ENCODE data around the gene MTERF1.
A peak's percentile ranks its signal among the peaks of the same experiment; 100 is the strongest.
"Not testable (repeated sequence)": the region's sequence is repeated elsewhere in the genome, so short reads cannot be mapped to it uniquely, and the experiment has no call there.

The MTERF1 gene

GRCh38 chr7:91880016-91880412, 488 bp downstream of the MTERF1 start:
- no peak for DNase-seq

DNA sequence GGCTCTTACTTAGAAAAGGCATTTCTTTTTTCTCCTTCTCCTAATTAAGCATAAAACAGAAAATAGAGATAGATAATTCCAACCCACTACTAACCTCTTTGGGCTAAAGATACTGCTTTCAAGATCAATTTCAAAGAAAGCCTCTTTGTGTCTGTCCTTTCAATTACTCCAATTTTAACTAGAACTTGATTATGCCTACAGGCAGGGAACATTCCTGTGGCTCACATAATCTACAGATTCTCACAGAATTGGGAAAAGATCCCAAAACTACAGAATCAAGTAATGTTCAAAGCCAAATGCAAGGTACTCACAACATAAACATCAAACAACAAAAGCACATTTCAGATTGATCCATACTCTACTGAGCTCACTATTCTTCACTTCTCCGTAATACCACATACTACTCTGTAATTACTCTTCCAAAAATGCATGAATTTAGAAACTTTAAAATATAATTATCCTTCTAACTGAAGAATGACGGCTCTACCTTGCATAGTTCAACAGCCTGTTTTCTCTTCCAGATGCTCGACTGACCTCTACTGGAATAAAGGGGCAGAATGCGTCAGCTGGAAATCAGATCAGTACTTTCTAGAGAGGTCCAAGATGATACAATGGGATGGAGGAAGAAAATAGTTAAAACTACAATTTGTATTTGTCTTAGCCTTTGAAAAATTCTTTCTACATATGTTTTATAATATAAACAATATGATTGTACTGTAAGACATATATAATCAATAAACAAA, 3.9 kb downstream of the MTERF1 start:
- no peak for DNase-seq

DNA sequence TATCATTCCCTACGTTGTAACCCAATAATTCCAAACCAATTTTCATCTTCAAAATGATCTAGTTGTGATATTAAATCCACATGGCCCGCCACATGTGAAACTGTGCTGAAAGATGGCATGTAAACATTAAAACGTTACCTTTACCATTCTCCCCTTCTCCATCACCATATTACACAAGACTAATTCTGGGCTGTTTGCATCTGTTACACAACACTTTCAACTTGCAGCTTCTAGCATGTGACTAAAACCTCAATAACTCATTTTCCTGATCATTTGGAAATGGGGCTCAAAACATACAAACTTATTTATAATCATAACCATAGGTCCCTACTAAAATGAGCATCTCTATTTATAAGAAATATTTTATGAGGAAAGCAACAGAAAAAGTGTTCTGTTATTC, 4.7 kb downstream of the MTERF1 start:
- no peak for DNase-seq

DNA sequence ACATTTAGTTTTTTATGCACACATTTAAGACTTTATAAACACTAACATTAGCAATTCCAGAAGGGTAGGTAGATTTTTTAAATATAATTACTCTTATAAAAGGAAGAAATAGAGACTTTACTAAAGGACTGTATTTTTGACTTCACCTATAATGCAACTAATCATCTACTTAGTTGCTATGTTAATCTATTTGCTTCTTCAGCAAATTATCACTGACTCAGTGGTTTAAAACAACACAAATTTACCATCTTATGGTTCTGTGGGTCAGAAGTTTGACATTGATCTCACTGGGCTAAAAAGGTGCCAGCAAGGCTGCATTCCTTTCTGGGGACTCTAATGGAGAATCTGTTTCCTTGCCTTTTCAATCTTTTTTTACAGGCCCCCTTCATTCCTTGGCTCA, 7.6 kb downstream of the MTERF1 start:
- no peak for DNase-seq

DNA sequence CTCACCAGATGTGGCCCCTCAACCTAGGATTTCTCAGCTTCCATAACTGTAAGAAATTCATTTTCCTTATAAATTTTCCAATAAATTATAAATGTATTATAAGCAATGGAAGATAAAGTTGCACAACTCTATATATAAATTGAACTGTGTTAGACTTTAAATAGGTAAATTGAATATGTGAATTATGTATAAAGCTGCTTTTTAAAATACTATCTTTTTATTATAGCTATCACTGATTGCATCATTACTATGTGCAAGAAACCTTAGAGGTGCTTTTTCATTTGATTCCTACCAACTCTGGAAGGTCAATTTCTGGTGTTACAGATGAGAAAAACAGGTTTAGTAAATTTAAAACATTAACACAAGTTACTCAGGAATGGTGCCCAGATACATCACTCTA, 8.4 kb downstream of the MTERF1 start:
- DNase-seq, result no peak

- DNase-seq, result no peak
Observed at GRCh38 chr7:91869661-91870060, 10.8 kb downstream of the MTERF1 start.

- DNase-seq, result no peak
Observed at GRCh38 chr7:91866599-91867148, 13.8 kb downstream of the MTERF1 start.

GRCh38 chr7:91865511-91865910, 15.0 kb downstream of the MTERF1 start:
- DNase-seq, result no peak

GRCh38 chr7:91864604-91865003, 15.9 kb downstream of the MTERF1 start:
- not testable (repeated sequence) for DNase-seq

DNA sequence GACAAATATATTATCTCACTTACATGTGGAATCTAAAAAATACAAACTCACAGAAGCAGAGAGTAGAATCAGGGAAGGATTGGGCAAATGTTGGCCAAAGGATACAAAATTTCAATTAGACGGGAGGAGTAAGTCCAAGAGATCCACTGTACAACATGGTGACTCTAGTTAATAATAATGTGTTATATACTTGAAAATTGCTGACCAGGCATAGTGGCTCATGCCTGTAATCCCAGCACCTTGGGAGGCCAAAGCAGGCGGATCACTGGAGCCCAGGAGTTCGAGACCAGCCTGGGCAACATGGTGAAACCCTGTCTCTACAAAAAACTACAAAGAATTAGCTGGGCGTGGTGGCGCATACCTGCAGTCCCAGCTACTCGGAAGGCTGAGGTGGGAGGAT, 16.4 kb downstream of the MTERF1 start:
- no peak for DNase-seq

- peak; percentile 21 for DNase-seq
Observed at GRCh38 chr7:91852263-91852741, 28.2 kb downstream of the MTERF1 start.

- no peak for DNase-seq
Observed at GRCh38 chr7:91850455-91850854, 30.0 kb downstream of the MTERF1 start.

DNA sequence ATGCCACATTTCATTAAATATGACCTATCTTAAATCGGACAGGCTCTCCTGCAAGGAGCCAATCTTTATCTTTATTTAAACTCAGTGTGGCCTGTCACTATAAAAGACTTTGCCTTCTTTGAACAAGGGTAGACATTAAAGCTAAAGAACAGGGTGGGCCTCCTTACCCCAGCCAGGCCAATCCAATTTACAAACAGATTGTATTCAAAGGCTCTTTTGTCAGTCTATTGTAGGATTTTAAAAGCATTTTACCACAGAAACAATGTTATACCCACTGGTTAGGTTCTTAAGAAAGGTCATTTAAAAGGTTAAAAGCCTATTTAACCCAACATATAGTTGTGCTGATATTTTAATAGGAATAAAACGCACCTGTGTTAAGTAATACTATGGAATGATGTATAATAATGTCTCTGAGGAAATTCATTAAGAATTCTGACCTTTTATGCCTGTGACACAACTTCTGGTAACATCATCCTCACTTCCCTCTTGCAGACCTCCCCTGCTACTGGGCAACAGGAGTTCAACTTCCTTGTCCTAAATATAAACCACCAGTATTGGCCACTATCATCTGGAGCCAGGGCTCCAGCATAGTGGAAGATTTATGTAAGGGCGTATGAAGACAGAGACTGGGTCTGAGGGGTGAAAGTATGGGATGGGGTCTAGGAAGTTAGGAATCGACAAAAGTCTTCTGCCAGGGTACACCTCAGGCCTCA, 32.5 kb downstream of the MTERF1 start:
- DNase-seq, result no peak

- no peak for DNase-seq
Observed at GRCh38 chr7:91847231-91847630, 33.3 kb downstream of the MTERF1 start.

GRCh38 chr7:91846436-91846835, 34.1 kb downstream of the MTERF1 start:
- no peak for DNase-seq

DNA sequence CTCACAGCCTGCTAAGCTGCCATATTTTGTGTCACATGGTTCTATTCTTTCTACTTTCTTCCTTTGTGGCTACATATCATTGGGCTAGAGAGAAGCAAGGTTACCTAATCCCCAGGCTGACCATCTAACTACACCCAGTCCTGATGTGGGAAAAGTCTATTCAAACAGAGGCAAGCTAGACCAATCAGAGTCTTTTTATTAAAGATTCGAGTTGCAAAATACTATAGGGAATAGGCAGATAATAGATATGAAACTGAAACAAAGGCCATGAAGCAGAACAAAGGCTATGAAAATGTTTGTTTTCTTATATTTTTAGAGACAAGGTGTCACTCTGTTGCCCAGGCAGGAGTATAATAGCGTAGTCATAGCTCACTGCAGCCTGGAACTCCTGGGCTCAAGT, 36.7 kb downstream of the MTERF1 start:
- no peak for DNase-seq

GRCh38 chr7:91838439-91838838, 42.1 kb downstream of the MTERF1 start:
- no peak for DNase-seq

GRCh38 chr7:91837397-91838070, 43.0 kb downstream of the MTERF1 start:
- DNase-seq, result no peak

GRCh38 chr7:91835826-91836368, 44.6 kb downstream of the MTERF1 start:
- no peak for DNase-seq

DNA sequence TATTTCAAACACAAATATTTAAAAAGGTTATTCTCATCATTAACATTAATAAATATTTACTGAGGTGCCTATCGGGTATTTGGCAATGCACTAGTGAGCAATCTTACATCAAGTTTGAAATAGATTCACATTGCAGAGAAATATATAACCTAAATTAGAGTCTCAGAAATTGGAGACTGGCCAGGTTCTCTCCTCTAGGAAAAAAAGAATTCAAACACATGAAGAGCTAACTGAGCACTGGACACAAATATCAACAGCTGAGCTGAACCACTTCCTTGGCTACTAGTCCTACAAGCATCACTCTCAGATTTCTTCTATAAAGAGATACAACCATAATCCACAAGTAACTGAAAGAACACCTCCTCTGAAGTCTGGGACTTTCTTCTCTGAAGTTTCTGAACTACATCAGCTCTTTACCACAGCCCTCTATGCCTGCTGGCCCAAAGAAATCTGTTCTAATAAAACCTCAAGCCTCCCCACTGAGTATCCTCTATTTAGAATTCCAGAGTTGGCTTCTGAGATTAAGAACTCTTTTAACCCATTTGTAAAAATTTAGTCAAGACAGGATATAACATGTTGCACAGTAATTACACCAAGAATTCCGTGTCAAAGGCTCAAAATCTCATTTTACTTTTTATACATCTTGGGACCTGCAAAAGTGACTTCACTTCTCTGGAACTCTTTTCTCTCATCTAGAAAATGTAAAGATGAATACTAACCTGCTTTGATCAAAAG, 45.2 kb downstream of the MTERF1 start:
- no peak for DNase-seq

DNA sequence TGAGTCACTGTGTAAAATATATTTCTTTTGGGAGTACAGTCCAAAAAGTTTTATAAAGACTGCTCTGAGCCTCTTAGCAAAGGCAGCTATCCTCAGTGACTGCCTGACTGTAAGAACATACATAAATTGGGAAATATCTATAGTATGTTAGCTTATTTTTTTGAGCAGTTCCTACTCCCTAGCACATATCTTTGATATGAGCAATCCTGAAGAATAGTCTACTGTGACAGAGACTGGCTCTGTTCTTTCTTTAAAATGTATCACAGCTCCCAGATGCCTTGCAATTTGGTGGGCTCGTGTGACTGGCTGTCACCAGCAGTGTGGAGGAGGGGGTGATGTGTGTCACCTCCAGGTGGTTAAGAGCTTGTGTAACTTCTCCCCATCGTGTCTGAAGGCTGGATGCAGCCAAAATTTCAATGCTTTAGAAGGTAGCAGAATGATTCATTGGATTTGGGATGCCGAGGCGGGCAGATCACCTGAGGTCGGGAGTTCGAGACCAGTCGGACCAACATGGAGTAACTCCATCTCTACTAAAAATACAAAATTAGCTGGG, 47.9 kb downstream of the MTERF1 start:
- DNase-seq, result no peak

- DNase-seq, result no peak
Observed at GRCh38 chr7:91827169-91827568, 53.3 kb downstream of the MTERF1 start.
